Measurements from ENCODE around the gene IRF8.

DNA sequence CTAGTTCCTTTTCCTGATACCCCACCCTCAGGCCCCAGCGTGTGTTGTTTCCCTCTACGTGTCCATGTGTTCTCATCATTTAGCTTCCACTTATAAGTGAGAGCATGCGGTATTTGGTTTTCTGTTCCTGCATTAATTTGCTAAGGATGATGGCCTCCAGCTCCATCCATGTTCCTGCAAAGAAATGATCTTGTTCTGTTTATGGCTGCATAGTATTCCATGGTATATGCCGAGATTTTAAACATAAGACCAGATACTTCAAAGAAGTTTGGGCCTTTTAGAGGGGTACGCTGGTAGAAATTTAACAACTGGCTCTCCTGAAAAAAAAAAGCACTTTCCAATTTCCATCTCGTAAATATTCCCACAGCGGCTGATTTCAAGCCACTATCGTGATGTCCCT, 59.8 kb downstream of the IRF8 start:
- TF ChIP-seq, protein P1, sequence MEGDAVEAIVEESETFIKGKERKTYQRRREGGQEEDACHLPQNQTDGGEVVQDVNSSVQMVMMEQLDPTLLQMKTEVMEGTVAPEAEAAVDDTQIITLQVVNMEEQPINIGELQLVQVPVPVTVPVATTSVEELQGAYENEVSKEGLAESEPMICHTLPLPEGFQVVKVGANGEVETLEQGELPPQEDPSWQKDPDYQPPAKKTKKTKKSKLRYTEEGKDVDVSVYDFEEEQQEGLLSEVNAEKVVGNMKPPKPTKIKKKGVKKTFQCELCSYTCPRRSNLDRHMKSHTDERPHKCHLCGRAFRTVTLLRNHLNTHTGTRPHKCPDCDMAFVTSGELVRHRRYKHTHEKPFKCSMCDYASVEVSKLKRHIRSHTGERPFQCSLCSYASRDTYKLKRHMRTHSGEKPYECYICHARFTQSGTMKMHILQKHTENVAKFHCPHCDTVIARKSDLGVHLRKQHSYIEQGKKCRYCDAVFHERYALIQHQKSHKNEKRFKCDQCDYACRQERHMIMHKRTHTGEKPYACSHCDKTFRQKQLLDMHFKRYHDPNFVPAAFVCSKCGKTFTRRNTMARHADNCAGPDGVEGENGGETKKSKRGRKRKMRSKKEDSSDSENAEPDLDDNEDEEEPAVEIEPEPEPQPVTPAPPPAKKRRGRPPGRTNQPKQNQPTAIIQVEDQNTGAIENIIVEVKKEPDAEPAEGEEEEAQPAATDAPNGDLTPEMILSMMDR (conservative IDR thresholded peaks at IDR 0.05; ENCODE audit: low read depth, low read length), result no peak
- TF ChIP-seq EZH2 (IDR thresholded peaks at IDR 0.05; ENCODE audit: borderline replicate concordance, low read depth, low read length, poor library complexity, severe bottlenecking), result no peak

All from A673 (cell line).